ENCODE results near the gene NEFH. TPM values are rescaled to one million over a fixed set of nuclear protein-coding genes. Genes with fewer than 3 reads are reported as not detected.

The NEFH gene
- total RNA-seq, 1 experiment from 2014 or later, result not detected

DNA sequence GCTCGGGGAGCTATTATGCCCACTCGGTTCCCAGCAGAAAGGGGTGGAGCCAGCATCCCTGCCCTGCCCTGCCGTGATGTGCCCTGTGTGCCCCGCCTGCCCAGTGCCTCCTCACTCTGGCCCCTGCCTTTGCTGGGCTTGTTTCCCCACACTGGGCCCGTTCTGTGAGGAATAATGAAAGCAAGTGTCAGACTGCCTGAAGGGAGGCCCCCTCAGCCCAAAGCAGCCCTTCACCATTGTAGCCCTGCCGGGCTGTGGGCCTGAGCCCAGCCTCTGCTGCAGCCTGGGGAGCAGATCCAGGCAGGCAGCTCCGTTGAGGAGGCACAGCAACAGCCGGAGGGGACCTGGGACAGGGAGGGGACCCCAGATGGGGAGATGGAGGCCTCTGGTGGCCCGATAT, 20.2 kb upstream of the NEFH start:
- no peaks in the 10 kb centered on the region for H3K36me3 ChIP-seq (ENCODE audit: control insufficient read depth in 1 of 2, insufficient read depth in 2 of 2, low read length in 2 of 2)
- H3K9ac ChIP-seq (ENCODE audit: low read length), result no peak overlapping the region
- ChIA-PET RAD21 (ENCODE audit: low non-redundant PET in 1 of 2, low total read pairs in 2 of 2, uncharacterized antibody in 2 of 2, unreplicated experiment in 2 of 2) (no interaction called here), CTCF (interaction anchor here (1.0 kb wide), 1 partner anchor 10 kb away, joined by 3 read pairs; no protein-coding TSS in a partner anchor), POLR2A (no interaction called here)
- H3K9me3 ChIP-seq (ENCODE audit: control insufficient read depth in 1 of 2, insufficient read depth in 1 of 2, low read depth in 1 of 2, low read length in 2 of 2), result no peaks in the 10 kb centered on the region
- peaks cover 0 to 6% of the 10 kb centered on the region in 2 experiments; a peak in 1 of 4 replicates for H3K4me1 ChIP-seq (ENCODE audit: control insufficient read depth in 1 of 2, insufficient read depth in 2 of 2, low read length in 2 of 2)
- H3K27ac ChIP-seq (ENCODE audit: low read depth, low read length), result no peak overlapping the region
- no peaks in the 10 kb centered on the region for H3K79me2 ChIP-seq (ENCODE audit: insufficient read depth, low read length)
- H3K4me2 ChIP-seq (ENCODE audit: low read length), result no peak overlapping the region
- ATAC-seq, result no peak
- DNase-seq (ENCODE audit: low read depth, low spot score), result no peak
- no peak overlapping the region for H3K4me3 ChIP-seq (replicated peaks in 1 of 2; ENCODE audit: low read depth in 1 of 2, low read length in 2 of 2)
- H2AFZ ChIP-seq (ENCODE audit: low read depth, low read length, poor library complexity, severe bottlenecking), result no peak overlapping the region
- no peaks in the 10 kb centered on the region for H3K27me3 ChIP-seq (ENCODE audit: insufficient read depth, low read length)
- no peaks in the 10 kb centered on the region for H3K9me2 ChIP-seq (ENCODE audit: insufficient read depth)
- intact Hi-C loops (cut with micrococcal nuclease), result no loop called here
- no peak for TF ChIP-seq POLR2A (IDR thresholded peaks at IDR 0.05; ENCODE audit: borderline replicate concordance, extremely low read depth, insufficient read depth, insufficient read length)
- no peak for TF ChIP-seq ZNF274 (IDR thresholded peaks at IDR 0.05; ENCODE audit: low read depth, low read length)
- no peak for TF ChIP-seq ELF1 (IDR thresholded peaks at IDR 0.05; ENCODE audit: borderline replicate concordance, low read depth)
- TF ChIP-seq CBX3 (IDR thresholded peaks at IDR 0.05; ENCODE audit: low read depth), result no peak
- no TSS peak for BruUV-seq (replicated peaks)
- no peaks in the 10 kb centered on the region for H4K20me1 ChIP-seq (ENCODE audit: insufficient read depth)

DNA sequence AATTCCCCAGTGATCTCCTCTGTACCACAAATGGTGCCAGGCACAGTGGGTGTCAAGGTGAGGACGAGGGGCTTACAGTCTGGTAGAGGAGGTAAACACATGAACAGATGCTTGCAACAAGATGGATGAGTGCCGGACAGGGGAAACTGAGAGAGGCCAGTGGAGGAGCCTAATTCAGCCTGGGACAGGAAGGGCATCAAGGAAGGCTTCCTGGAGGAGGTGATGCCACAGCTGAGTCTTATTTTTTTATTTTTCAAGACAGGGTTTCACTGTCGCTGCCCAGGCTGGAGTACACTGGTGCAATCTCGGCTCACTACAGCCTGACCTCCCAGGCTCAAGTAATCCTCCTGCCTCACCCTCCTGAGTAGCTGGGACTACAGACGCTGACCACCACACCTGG, 18.8 kb upstream of the NEFH start:
- Histone ChIP-seq H3K36me3 (ENCODE audit: control insufficient read depth in 1 of 2, insufficient read depth in 2 of 2, low read length in 2 of 2) (no peaks in the 10 kb centered on the region), H3K4me1 (ENCODE audit: control insufficient read depth in 1 of 2, insufficient read depth in 2 of 2, low read length in 2 of 2) (peaks cover 0 to 6% of the 10 kb centered on the region in 2 experiments; a peak in 1 of 4 replicates), H4K20me1 (ENCODE audit: insufficient read depth) (no peaks in the 10 kb centered on the region), H3K79me2 (ENCODE audit: insufficient read depth, low read length) (no peaks in the 10 kb centered on the region), H3K9me2 (ENCODE audit: insufficient read depth) (no peaks in the 10 kb centered on the region), H3K4me3 (replicated peaks in 1 of 2; ENCODE audit: low read depth in 1 of 2, low read length in 2 of 2) (no peak overlapping the region), H3K9ac (ENCODE audit: low read length) (no peak overlapping the region), H3K27me3 (ENCODE audit: insufficient read depth, low read length) (no peaks in the 10 kb centered on the region), H2AFZ (ENCODE audit: low read depth, low read length, poor library complexity, severe bottlenecking) (no peak overlapping the region), H3K9me3 (ENCODE audit: control insufficient read depth in 1 of 2, insufficient read depth in 1 of 2, low read depth in 1 of 2, low read length in 2 of 2) (no peaks in the 10 kb centered on the region), H3K27ac (ENCODE audit: low read depth, low read length) (no peak overlapping the region), H3K4me2 (ENCODE audit: low read length) (no peak overlapping the region)
- CTCF ChIA-PET, result no interaction called here
- TF ChIP-seq CBX3 (IDR thresholded peaks at IDR 0.05; ENCODE audit: low read depth) (no peak), SIN3A (IDR thresholded peaks at IDR 0.05; ENCODE audit: low read depth) (no peak), SRF (IDR thresholded peaks at IDR 0.05; ENCODE audit: low read depth) (no peak), TCF7L2 (IDR thresholded peaks at IDR 0.05; ENCODE audit: borderline replicate concordance, extremely low read depth, insufficient read depth, insufficient read length) (no peak), YY1 (IDR thresholded peaks at IDR 0.05; ENCODE audit: extremely low read depth, insufficient replicate concordance, low read depth, low read length) (no peak), EZH2 (IDR thresholded peaks at IDR 0.05) (no peak), FOSL1 (IDR thresholded peaks at IDR 0.05; ENCODE audit: low read depth) (no peak), ZNF274 (IDR thresholded peaks at IDR 0.05; ENCODE audit: low read depth, low read length) (no peak), EZH2phosphoT487 (IDR thresholded peaks at IDR 0.05; ENCODE audit: borderline replicate concordance) (no peak), ZFX (IDR thresholded peaks at IDR 0.05) (no peak), POLR2AphosphoS5 (IDR thresholded peaks at IDR 0.05; ENCODE audit: low read depth, low read length) (no peak), ELF1 (IDR thresholded peaks at IDR 0.05; ENCODE audit: borderline replicate concordance, low read depth) (no peak), EGR1 (IDR thresholded peaks at IDR 0.05; ENCODE audit: low read depth) (no peak)
- TF ChIP-seq, protein P1, sequence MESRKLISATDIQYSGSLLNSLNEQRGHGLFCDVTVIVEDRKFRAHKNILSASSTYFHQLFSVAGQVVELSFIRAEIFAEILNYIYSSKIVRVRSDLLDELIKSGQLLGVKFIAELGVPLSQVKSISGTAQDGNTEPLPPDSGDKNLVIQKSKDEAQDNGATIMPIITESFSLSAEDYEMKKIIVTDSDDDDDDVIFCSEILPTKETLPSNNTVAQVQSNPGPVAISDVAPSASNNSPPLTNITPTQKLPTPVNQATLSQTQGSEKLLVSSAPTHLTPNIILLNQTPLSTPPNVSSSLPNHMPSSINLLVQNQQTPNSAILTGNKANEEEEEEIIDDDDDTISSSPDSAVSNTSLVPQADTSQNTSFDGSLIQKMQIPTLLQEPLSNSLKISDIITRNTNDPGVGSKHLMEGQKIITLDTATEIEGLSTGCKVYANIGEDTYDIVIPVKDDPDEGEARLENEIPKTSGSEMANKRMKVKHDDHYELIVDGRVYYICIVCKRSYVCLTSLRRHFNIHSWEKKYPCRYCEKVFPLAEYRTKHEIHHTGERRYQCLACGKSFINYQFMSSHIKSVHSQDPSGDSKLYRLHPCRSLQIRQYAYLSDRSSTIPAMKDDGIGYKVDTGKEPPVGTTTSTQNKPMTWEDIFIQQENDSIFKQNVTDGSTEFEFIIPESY (IDR thresholded peaks at IDR 0.05; ENCODE audit: extremely low read depth, insufficient replicate concordance, low read length), result no peak
- TF ChIP-seq, protein P2, sequence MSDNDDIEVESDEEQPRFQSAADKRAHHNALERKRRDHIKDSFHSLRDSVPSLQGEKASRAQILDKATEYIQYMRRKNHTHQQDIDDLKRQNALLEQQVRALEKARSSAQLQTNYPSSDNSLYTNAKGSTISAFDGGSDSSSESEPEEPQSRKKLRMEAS (IDR thresholded peaks at IDR 0.05), result no peak
- TF ChIP-seq, protein P3, sequence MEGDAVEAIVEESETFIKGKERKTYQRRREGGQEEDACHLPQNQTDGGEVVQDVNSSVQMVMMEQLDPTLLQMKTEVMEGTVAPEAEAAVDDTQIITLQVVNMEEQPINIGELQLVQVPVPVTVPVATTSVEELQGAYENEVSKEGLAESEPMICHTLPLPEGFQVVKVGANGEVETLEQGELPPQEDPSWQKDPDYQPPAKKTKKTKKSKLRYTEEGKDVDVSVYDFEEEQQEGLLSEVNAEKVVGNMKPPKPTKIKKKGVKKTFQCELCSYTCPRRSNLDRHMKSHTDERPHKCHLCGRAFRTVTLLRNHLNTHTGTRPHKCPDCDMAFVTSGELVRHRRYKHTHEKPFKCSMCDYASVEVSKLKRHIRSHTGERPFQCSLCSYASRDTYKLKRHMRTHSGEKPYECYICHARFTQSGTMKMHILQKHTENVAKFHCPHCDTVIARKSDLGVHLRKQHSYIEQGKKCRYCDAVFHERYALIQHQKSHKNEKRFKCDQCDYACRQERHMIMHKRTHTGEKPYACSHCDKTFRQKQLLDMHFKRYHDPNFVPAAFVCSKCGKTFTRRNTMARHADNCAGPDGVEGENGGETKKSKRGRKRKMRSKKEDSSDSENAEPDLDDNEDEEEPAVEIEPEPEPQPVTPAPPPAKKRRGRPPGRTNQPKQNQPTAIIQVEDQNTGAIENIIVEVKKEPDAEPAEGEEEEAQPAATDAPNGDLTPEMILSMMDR (IDR thresholded peaks at IDR 0.05 in 2 of 3, conservative IDR thresholded peaks at IDR 0.05 in 1 of 3; ENCODE audit: borderline replicate concordance in 1 of 3, insufficient read depth in 1 of 3, low read depth in 2 of 3, low read length in 2 of 3), result no peak
- no TSS peak for BruUV-seq (replicated peaks)
- intact Hi-C loops (cut with micrococcal nuclease), result no loop called here
- RAD21 ChIA-PET (ENCODE audit: low non-redundant PET in 1 of 2, low total read pairs in 2 of 2, uncharacterized antibody in 2 of 2, unreplicated experiment in 2 of 2), result interaction anchor here in 1 of 2 experiments (0.6 kb wide), 1 partner anchor 9 kb away, joined by 5 read pairs; no protein-coding TSS in a partner anchor
- no peak for ATAC-seq
- POLR2A ChIA-PET, result no interaction called here
- no peak for DNase-seq (ENCODE audit: low read depth, low spot score)
